ENCODE results near the gene PTPRN2. TPM values are rescaled to one million over a fixed set of nuclear protein-coding genes. Genes with fewer than 3 reads are reported as not detected.

PTPRN2 gene
- total RNA-seq, 1 donor = 0.09 TPM

DNA sequence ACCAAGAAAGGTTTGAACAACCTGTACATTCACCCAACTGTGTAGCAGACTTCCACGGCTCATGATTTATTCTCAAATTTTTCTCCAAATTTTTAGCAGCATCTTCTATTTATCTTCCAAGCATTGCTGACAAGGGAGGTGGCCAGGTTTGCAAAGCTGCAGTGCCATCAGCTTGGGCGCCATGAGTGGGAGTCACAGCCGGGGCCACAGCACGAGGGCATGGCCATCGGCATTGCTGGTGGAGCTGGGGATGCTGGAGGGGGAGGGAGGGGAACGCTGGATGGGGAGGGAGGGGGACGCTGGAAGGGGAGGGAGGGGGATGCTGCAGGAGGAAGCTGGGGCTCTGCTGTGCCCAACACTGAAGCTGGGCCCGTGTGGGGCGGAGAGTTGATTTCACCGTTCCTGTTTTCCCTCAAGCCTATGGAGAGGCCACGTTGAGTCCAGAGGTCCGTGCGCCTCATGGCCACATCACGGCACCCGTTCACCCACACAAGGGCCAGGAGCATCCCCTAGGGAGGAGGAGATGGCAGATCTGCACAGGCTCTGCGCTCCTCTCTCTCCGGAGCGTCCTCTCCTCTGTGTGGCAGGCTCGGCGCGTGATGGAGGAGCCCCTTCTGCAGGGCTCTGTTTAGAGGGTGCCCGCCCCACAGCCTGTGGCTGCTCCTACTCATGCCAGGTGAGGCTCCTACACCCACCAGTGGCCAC is 730.6 kb downstream of the PTPRN2 start:
- TF ChIP-seq, protein P1, sequence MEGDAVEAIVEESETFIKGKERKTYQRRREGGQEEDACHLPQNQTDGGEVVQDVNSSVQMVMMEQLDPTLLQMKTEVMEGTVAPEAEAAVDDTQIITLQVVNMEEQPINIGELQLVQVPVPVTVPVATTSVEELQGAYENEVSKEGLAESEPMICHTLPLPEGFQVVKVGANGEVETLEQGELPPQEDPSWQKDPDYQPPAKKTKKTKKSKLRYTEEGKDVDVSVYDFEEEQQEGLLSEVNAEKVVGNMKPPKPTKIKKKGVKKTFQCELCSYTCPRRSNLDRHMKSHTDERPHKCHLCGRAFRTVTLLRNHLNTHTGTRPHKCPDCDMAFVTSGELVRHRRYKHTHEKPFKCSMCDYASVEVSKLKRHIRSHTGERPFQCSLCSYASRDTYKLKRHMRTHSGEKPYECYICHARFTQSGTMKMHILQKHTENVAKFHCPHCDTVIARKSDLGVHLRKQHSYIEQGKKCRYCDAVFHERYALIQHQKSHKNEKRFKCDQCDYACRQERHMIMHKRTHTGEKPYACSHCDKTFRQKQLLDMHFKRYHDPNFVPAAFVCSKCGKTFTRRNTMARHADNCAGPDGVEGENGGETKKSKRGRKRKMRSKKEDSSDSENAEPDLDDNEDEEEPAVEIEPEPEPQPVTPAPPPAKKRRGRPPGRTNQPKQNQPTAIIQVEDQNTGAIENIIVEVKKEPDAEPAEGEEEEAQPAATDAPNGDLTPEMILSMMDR (IDR thresholded peaks at IDR 0.05; ENCODE audit: insufficient read depth, low read length) = no peak
- no peak for DNase-seq (ENCODE audit: low read depth)
- no peak overlapping the region for H3K4me3 ChIP-seq (ENCODE audit: low read depth, low read length)

DNA sequence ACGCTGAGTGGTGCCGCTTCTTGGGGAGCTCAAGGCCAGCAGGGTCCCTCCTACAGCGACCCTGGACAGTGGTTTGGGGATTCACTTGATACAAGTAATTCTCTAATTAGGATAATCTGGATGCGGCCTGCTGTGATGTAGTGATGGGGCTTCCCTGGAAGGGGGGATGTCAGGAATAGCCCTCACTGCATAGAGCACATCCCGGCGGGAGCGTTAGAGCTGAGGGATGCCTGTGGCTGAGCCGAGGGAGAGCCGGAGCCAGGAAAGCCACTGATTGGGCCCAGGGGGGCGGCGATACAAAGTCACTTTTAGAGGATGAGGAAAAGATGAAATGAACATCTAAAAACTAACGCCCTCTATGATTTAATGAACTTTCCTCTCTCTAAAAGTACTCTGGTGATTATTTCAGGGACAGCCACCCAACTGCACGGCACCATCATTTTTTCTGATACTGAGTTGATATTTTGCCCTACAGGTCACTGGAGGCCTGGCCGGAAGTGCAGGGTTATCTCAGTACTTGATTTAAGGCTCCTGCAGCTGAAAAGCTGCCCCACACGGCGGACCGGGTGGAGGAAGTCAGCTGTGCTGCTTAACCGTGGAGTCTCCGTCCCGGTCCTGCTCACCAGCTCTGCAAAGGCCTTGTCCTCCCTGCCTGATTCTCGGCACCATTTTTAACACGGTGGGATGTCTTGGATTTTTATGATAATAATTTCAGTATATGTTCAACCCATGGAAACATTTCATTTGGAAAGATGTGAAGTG is 732.0 kb downstream of the PTPRN2 start:
- no peak for DNase-seq (ENCODE audit: low read depth)
- TF ChIP-seq, protein P1 (IDR thresholded peaks at IDR 0.05; ENCODE audit: insufficient read depth, low read length) = no peak
- no peak overlapping the region for H3K4me3 ChIP-seq (ENCODE audit: low read depth, low read length)

DNA sequence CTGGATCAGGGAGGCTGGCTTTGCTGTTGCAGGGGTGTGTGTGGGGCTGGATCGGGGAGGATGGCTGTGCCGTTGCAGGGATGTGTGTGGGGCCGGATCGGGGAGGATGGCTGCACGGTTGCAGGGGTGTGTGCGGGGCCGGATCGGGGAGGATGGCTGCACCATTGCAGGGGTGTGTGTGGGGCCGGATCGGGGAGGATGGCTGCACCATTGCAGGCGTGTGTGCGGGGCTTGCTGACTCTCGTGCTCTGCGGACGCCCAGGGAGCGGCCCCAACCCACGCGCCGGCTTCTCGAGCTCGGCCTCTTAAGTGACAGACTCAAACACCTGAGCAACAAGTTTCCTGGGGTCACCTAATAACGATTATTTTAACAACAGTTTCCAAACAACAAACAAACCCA is 732.6 kb downstream of the PTPRN2 start:
- H3K4me3 ChIP-seq (ENCODE audit: low read depth, low read length) = no peak overlapping the region
- DNase-seq (ENCODE audit: low read depth) = no peak
- TF ChIP-seq, protein P1 (IDR thresholded peaks at IDR 0.05; ENCODE audit: insufficient read depth, low read length) = no peak

DNA sequence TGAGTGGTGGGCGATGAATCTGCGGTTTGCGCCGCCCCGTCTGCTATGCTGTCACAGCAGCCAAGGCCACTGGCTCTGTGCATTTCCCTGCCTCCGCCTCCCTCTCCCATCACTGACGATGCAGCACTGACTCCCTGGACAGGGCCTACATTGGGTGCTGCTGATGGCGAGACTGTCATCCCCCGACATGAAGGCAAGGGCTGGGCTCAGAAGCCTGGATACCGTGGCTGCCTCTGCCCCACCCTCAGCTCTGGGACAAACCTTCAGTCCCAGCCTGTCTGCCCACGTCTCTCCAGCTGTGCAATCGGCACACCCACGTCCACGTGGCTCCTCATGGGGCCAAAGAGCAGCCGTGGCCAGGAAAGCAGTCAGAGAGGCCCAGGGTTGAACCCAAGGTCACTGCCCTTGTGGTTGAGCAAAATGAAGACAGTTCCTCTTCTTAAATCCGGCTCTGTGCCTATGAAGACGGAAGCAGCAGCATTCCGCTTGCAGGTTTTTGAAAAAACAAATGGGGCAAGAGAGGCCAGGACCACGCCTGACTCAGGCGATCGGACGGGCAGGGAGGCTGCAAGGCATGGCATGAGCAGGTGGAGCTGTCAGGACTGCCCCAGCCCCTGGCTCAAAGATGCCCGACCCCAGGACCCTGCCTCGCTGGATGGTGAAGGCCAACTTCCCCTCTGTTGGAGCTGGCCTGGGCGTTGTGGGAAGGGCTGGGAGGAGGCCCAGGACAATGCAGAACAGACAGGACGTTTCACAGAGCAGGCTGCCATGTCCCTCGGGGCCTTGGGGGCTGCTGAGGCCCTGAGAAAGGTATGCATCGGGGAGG is 733.3 kb downstream of the PTPRN2 start:
- no peak overlapping the region for H3K4me3 ChIP-seq (ENCODE audit: low read depth, low read length)
- TF ChIP-seq, protein P1 (IDR thresholded peaks at IDR 0.05; ENCODE audit: insufficient read depth, low read length) = no peak

DNA sequence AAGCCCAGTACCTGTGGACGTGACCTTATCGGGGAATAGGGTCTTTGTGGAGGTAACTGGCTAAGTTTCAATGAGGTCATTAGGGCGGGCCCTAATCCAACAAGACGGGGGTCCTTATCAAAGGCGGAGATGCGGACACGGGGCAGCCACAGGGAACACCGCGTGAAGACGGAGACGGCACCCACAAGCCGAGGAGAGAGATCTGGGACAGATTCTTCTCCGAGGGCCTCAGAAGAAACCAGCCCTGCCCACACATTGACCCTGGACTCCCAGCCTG is 733.9 kb downstream of the PTPRN2 start:
- TF ChIP-seq, protein P1 (IDR thresholded peaks at IDR 0.05; ENCODE audit: insufficient read depth, low read length) = no peak
- no peak for DNase-seq (ENCODE audit: low read depth)
- no peak overlapping the region for H3K4me3 ChIP-seq (ENCODE audit: low read depth, low read length)

More for the DNA sequence above, 733.3 kb downstream of the PTPRN2 start:
- DNase-seq (ENCODE audit: low read depth) = no peak

DNA sequence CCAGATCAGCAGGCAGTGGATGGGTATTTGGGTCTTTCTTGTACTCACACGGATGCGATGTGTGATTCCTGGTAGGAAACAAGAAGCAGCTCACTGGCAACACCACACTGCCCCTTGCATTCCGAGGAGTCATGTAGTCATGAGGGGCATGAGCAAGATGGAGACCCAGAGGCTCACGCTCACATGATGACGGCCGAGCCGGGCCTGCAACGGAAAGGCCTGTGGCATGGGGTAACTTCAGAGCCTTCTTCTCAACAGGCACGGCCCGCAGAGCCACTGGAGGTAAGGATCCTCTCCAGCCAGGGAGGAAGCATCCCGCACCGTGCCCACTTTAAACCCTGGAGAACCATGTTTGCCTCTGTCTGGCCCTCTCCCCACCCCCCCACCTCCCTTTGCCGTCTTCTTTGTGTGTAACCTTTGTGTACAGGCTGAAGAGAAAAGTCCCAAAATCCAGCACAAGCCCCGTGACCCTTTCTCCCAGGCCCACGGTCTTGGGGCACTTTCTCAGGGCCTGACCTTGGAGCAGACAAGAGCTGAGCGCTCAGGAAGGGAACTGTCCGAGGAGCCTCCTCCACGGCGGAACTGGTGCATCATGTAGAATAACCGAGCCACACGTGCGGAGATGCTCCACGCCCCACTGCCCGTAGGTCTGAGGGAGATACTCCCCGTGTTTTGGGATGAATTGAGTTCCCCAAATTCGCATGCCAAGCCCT is 734.4 kb downstream of the PTPRN2 start:
- H3K4me3 ChIP-seq (ENCODE audit: low read depth, low read length) = no peak overlapping the region
- no peak for DNase-seq (ENCODE audit: low read depth)
- TF ChIP-seq, protein P1 (IDR thresholded peaks at IDR 0.05; ENCODE audit: insufficient read depth, low read length) = no peak

All from fibroblast of the aortic adventitia (primary cell).